GM12892 (cell line): Measurements from ENCODE around the gene HSD17B10.

Source experiments
- POLR2A ChIP-seq: IDR thresholded peaks from 2 replicates; pipeline ENCODE4 v1.6.1; 2011; ENCODE audit warnings: low read depth, low read length, control low read depth
- TAF1 ChIP-seq: IDR thresholded peaks from 2 replicates; pipeline ENCODE4 v1.6.1; 2011; ENCODE audit warnings: low read depth, mild to moderate bottlenecking, control low read depth, low read length, borderline replicate concordance

GRCh38 chrX:53421772-53422085 is 12.4 kb downstream of the HSD17B10 start:
- TF ChIP-seq POLR2A (no peak), TAF1 (no peak)
